Astrocyte of the spinal cord (primary cell): ENCODE results near the gene KRT86.
"Not testable (repeated sequence)": the region's sequence is repeated elsewhere in the genome, so short reads cannot be mapped to it uniquely, and the experiment has no call there.

Experiments used
- DNase-seq: peaks from one replicate; pipeline ENCODE4 v3.0.0; 2011; ENCODE audit warnings: low read depth, low spot score
- H3K4me3 ChIP-seq: 2 replicates; pipeline ENCODE4 v1.5.1; 2011; ENCODE audit warnings: low read depth, mild to moderate bottlenecking, low read length, moderate library complexity
- CTCF ChIP-seq: IDR thresholded peaks from 2 replicates; pipeline ENCODE4 v1.5.1; 2012; ENCODE audit warnings: low read depth, mild to moderate bottlenecking, low read length, inconsistent platforms
- in situ Hi-C: cut with HindIII; loops from 2 replicates; pipeline ENCODE4 v1.10.0; 2017; ENCODE audit warnings: low sequenced_read_pairs

Gene KRT86

GRCh38 chr12:52252175-52252615, 22.2 kb upstream of the KRT86 start:
- DNase-seq, H3K4me3 ChIP-seq, in situ Hi-C loops: not testable (repeated sequence)
- TF ChIP-seq CTCF, result peak; percentile 29

- in situ Hi-C loops, result no loop called here
- no peak for TF ChIP-seq CTCF
- no peak overlapping the region for H3K4me3 ChIP-seq
- no peak for DNase-seq
These were observed 21.6 kb upstream of the KRT86 start for GRCh38 chr12:52252728-52253343.

- H3K4me3 ChIP-seq, result no peak overlapping the region
- DNase-seq, result no peak
- TF ChIP-seq CTCF, result no peak
- in situ Hi-C loops, result no loop called here
These were observed 20.9 kb upstream of the KRT86 start for GRCh38 chr12:52253391-52254179.

GRCh38 chr12:52254180-52254964, 20.1 kb upstream of the KRT86 start:
- DNase-seq, result no peak
- H3K4me3 ChIP-seq, result no peak overlapping the region

GRCh38 chr12:52254965-52255751, 19.3 kb upstream of the KRT86 start:
- H3K4me3 ChIP-seq, result no peak overlapping the region
- TF ChIP-seq CTCF, result no peak
- in situ Hi-C loops, result no loop called here
- no peak for DNase-seq

More at GRCh38 chr12:52254180-52254964, 20.1 kb upstream of the KRT86 start:
- no peak for TF ChIP-seq CTCF
- in situ Hi-C loops, result no loop called here
